ENCODE measurements around the gene MAD1L1.

DNA sequence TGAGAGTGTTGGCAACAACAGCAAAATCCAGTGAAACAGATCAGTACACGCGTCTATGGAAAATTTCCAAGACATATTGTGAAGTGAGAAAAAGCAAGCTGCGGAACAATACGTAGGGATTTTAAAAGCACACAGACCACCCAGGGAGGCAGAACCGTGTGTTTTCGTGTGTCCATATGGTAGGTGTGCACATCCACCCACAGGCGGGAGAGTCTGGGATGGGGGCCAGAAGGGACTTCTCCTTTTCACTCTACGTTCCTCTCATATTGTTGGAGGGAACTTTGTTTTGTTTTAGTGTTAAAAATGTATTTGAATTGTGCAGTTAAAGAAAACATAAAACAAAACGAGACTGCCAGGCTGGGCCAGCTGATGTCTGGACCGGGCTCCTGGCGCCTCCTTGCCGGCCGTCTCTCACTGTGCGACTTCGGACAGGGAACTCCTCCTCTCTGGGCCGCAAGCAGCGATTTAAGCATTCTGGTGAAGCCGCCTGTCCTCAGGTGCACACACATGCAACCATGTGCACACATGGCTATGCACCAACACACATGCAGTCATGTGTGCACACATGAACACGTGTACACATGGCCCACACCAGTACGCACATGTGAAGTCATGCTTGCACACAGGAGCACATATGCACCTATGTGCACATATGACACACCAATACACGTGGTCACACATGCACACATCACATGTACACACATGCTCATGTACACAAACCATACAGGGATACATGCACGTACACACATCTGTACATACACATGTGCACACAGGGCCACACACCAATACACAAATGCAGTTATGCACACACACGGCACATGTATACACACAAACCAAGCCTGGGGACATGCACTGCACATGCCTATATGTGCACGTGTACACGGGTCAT lies 421.5 kb downstream of the MAD1L1 start:
- TF ChIP-seq, protein P1, sequence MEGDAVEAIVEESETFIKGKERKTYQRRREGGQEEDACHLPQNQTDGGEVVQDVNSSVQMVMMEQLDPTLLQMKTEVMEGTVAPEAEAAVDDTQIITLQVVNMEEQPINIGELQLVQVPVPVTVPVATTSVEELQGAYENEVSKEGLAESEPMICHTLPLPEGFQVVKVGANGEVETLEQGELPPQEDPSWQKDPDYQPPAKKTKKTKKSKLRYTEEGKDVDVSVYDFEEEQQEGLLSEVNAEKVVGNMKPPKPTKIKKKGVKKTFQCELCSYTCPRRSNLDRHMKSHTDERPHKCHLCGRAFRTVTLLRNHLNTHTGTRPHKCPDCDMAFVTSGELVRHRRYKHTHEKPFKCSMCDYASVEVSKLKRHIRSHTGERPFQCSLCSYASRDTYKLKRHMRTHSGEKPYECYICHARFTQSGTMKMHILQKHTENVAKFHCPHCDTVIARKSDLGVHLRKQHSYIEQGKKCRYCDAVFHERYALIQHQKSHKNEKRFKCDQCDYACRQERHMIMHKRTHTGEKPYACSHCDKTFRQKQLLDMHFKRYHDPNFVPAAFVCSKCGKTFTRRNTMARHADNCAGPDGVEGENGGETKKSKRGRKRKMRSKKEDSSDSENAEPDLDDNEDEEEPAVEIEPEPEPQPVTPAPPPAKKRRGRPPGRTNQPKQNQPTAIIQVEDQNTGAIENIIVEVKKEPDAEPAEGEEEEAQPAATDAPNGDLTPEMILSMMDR (IDR thresholded peaks at IDR 0.05; ENCODE audit: borderline replicate concordance, extremely low read depth, low read length, poor library complexity, severe bottlenecking), result no peak
- TF ChIP-seq EZH2 (IDR thresholded peaks at IDR 0.05; ENCODE audit: borderline replicate concordance, low read depth, low read length, severe bottlenecking), result no peak

Data from DND-41 (cell line).